B cell (primary cell): ENCODE data around the gene PREX1.

ENCODE experiments used
- CTCF ChIP-seq: fragments of 200-600 bp; IDR thresholded peaks from one replicate; pipeline ENCODE4 v1.8.0; 2022; ENCODE audit warnings: antibody characterized with exemption, mild to moderate bottlenecking
- EZH2 ChIP-seq: IDR thresholded peaks from 2 replicates; pipeline ENCODE4 v1.6.1; 2012; ENCODE audit warnings: borderline replicate concordance, low read depth, mild to moderate bottlenecking, moderate library complexity, low read length; ENCODE audit not compliant: insufficient read depth, poor library complexity, severe bottlenecking

GRCh38 chr20:48632825-48633619 lies 194.8 kb downstream of the PREX1 start:
- no peak for TF ChIP-seq CTCF
- no peak for TF ChIP-seq EZH2
